GM23338 (cell line): ENCODE results near the gene BAG3. TPM values are rescaled to one million over a fixed set of nuclear protein-coding genes. Genes with fewer than 3 reads are reported as not detected.

Experiments used
- ATAC-seq: fragments of 200-7000 bp; cut with Tn5 transposase; 3 replicates; pipeline ENCODE4 v1.9.1; 2020
- DNase-seq: peaks from one replicate; pipeline ENCODE4 v3.0.0-alpha.2; 2015; ENCODE audit warnings: low spot score
- H2AFZ ChIP-seq: fragments of 200-600 bp; sonication (generic); 2 replicates; pipeline ENCODE4 v1.8.0; 2016; ENCODE audit warnings: antibody characterized with exemption, mild to moderate bottlenecking, moderate library complexity
- H3F3A ChIP-seq: fragments of 200-600 bp; sonication (generic); replicated peaks from 2 replicates; pipeline ENCODE4 v1.8.0; 2017; ENCODE audit warnings: antibody characterized with exemption, mixed run types, low read depth
- H3K27ac ChIP-seq: fragments of 200-600 bp; sonication (generic); 2 replicates; pipeline ENCODE4 v1.6.1; 2016; ENCODE audit warnings: low read depth
- H3K27me3 ChIP-seq: fragments of 200-600 bp; sonication (generic); 2 replicates; pipeline ENCODE4 v1.8.0; 2016; ENCODE audit warnings: mild to moderate bottlenecking, mixed run types, moderate library complexity; ENCODE audit not compliant: insufficient read depth
- H3K36me3 ChIP-seq: fragments of 200-600 bp; sonication (generic); 2 replicates; pipeline ENCODE4 v1.8.0; 2016; ENCODE audit warnings: mild to moderate bottlenecking; ENCODE audit not compliant: insufficient read depth
- H3K4me1 ChIP-seq: fragments of 200-600 bp; sonication (generic); 2 replicates; pipeline ENCODE4 v1.8.0; 2016; ENCODE audit warnings: mild to moderate bottlenecking, moderate library complexity; ENCODE audit not compliant: insufficient read depth
- H3K4me2 ChIP-seq: fragments of 200-600 bp; sonication (generic); 2 replicates; pipeline ENCODE4 v1.7.1; 2017; ENCODE audit warnings: mixed run types
- H3K4me3 ChIP-seq: fragments of 200-600 bp; sonication (generic); 2 replicates; pipeline ENCODE4 v1.6.1; 2016; ENCODE audit warnings: mixed run types
- H3K79me2 ChIP-seq: fragments of 200-600 bp; sonication (generic); replicated peaks from 2 replicates; pipeline ENCODE4 v1.8.0; 2017; ENCODE audit warnings: mild to moderate bottlenecking; ENCODE audit not compliant: insufficient read depth
- H3K9me2 ChIP-seq: fragments of 200-600 bp; sonication (generic); 2 replicates; pipeline ENCODE4 v1.8.0; 2017; ENCODE audit not compliant: insufficient read depth
- H4K20me1 ChIP-seq: fragments of 200-600 bp; sonication (generic); replicated peaks from 2 replicates; pipeline ENCODE4 v1.8.0; 2017; ENCODE audit warnings: mild to moderate bottlenecking; ENCODE audit not compliant: insufficient read depth
- H3K27ac Mint-ChIP-seq: 2 replicates; pipeline ENCODE4 v1.8.0; 2020; ENCODE audit warnings: inconsistent platforms, mild to moderate bottlenecking, moderate library complexity, mixed read lengths
- H3K27me3 Mint-ChIP-seq: 3 replicates; pipeline ENCODE4 v1.8.0; 2022; ENCODE audit warnings: low read depth, mild to moderate bottlenecking, moderate library complexity, mixed read lengths, inconsistent platforms; ENCODE audit not compliant: insufficient read depth, poor library complexity
- H3K36me3 Mint-ChIP-seq: 3 replicates; pipeline ENCODE4 v1.8.0; 2021; ENCODE audit warnings: low read depth, mild to moderate bottlenecking, inconsistent platforms, moderate library complexity, mixed read lengths
- H3K4me1 Mint-ChIP-seq: 3 replicates; pipeline ENCODE4 v1.8.0; 2020; ENCODE audit warnings: mild to moderate bottlenecking, inconsistent platforms, mixed read lengths
- H3K4me3 Mint-ChIP-seq: 3 replicates; pipeline ENCODE4 v1.8.0; 2021; ENCODE audit warnings: moderate library complexity, mild to moderate bottlenecking, inconsistent platforms, mixed read lengths
- H3K9me3 Mint-ChIP-seq: 3 replicates; pipeline ENCODE4 v1.8.0; 2020; ENCODE audit warnings: moderate library complexity, mild to moderate bottlenecking, inconsistent platforms, mixed read lengths
- CREB1 ChIP-seq: fragments of 250-450 bp; sonication (Bioruptor Pico); IDR thresholded peaks from 2 replicates; pipeline ENCODE4 v1.5.0; 2020; ENCODE audit warnings: low read depth, mild to moderate bottlenecking, moderate library complexity
- CTCF ChIP-seq, 2 experiments: fragments of 200-600 bp in 1 of 2; sonication (generic) in 1 of 2; conservative IDR thresholded peaks; 2 replicates each; pipeline versions ENCODE4 v1.5.1 to v1.6.1; 2016 to 2017; ENCODE audit warnings: antibody characterized with exemption in 2 of 2, low read depth in 2 of 2, mild to moderate bottlenecking in 2 of 2, moderate library complexity in 1 of 2
- ETS1 ChIP-seq: IDR thresholded peaks from 2 replicates; pipeline ENCODE4 v1.6.1; 2016; ENCODE audit warnings: antibody characterized with exemption
- EZH2 ChIP-seq: fragments of 200-600 bp; sonication (generic); IDR thresholded peaks from one replicate; pipeline ENCODE4 v1.8.0; 2017; ENCODE audit warnings: antibody characterized with exemption, mild to moderate bottlenecking, low read depth; ENCODE audit not compliant: unreplicated experiment
- EZH2phosphoT487 ChIP-seq: fragments of 200-600 bp; sonication (generic); IDR thresholded peaks from one replicate; pipeline ENCODE4 v1.8.1; 2018; ENCODE audit warnings: antibody characterized with exemption; ENCODE audit not compliant: unreplicated experiment
- JUNB ChIP-seq: IDR thresholded peaks from one replicate; pipeline ENCODE4 v1.6.1; 2016; ENCODE audit warnings: antibody characterized with exemption; ENCODE audit not compliant: unreplicated experiment
- POLR2AphosphoS5 ChIP-seq: IDR thresholded peaks from 2 replicates; pipeline ENCODE4 v1.6.1; 2016; ENCODE audit warnings: antibody characterized with exemption, low read depth
- REST ChIP-seq: IDR thresholded peaks from one replicate; pipeline ENCODE4 v1.6.1; 2018; ENCODE audit warnings: antibody characterized with exemption; ENCODE audit not compliant: unreplicated experiment
- STAT1 ChIP-seq: IDR thresholded peaks from one replicate; pipeline ENCODE4 v1.6.1; 2016; ENCODE audit warnings: antibody characterized with exemption; ENCODE audit not compliant: unreplicated experiment
- ZNF114 ChIP-seq: fragments of 250-450 bp; sonication (Bioruptor Pico); IDR thresholded peaks from 2 replicates; pipeline ENCODE4 v1.5.0; 2020; ENCODE audit warnings: mild to moderate bottlenecking, moderate library complexity
- ZNF331 ChIP-seq: fragments of 250-450 bp; sonication (Bioruptor Pico); IDR thresholded peaks from 2 replicates; pipeline ENCODE4 v1.5.0; 2020; ENCODE audit warnings: low read depth, mild to moderate bottlenecking, moderate library complexity
- ZNF462 ChIP-seq: fragments of 250-450 bp; sonication (Bioruptor Pico); IDR thresholded peaks from 2 replicates; pipeline ENCODE4 v1.5.0; 2020; ENCODE audit warnings: mild to moderate bottlenecking, moderate library complexity
- polyA plus RNA-seq: library from polyadenylated mRNA; unstranded; fragments of >200 nt; fragmentation: Nextera tagmentation; extraction: Ambion mirVana; gene quantifications from 2 replicates; pipeline ENCODE4 v1.2.1, GENCODE V29; 2016
- total RNA-seq: library from RNA; depleted of rRNA; stranded (reverse); fragments of >200 nt; shearing (Covaris generic); gene quantifications from 2 replicates; pipeline ENCODE4 v1.2.3, GENCODE V29; 2014

BAG3 gene
- total and polyA plus RNA-seq, 2 experiments from 2014 or later: 8.2 to 8.4 TPM

- TF ChIP-seq JUNB (no peak), CREB1 (no peak), EZH2 (no peak), ZNF462 (CRISPR knock-in tag) (no peak), STAT1 (no peak), ZNF331 (CRISPR knock-in tag) (no peak), EZH2phosphoT487 (no peak)
Measured at GRCh38 chr10:119653916-119654315, 2.7 kb downstream of the BAG3 start (continued).

GRCh38 chr10:119654540-119654939 is 3.4 kb downstream of the BAG3 start:
- ATAC-seq (no peak), DNase-seq (no peak)
- Histone ChIP-seq H3K27me3 (peaks cover 4% of the 10 kb centered on the region), H3K4me2 (no peak overlapping the region), H3K79me2 (peaks cover 35% of the 10 kb centered on the region), H3K4me1 (peaks cover 37% of the 10 kb centered on the region), H3K9me2 (no peaks in the 10 kb centered on the region), H4K20me1 (peaks cover 5% of the 10 kb centered on the region; the same call in 1 of the 2 replicates), H3K4me3 (no peak overlapping the region), H3K27ac (no peak overlapping the region; the same call in 1 of the 2 replicates), H3F3A (0 out of 2 replicates have a peak, but pooled peaks cover 4% of the 10 kb centered on the region), H3K36me3 (no peaks in the 10 kb centered on the region), H2AFZ (no peak overlapping the region)
- H3K36me3 Mint-ChIP-seq: peaks cover 7% of the 10 kb centered on the region; the same call in 2 of the 3 replicates
- H3K27me3 Mint-ChIP-seq: peaks cover 4% of the 10 kb centered on the region
- no peaks in the 10 kb centered on the region for H3K9me3 Mint-ChIP-seq
- H3K4me3 Mint-ChIP-seq: no peak overlapping the region; the same call in 2 of the 3 replicates
- peaks cover 49% of the 10 kb centered on the region for H3K4me1 Mint-ChIP-seq
- no peak overlapping the region for H3K27ac Mint-ChIP-seq
- no peak for TF ChIP-seq REST
- TF ChIP-seq ZNF114 (CRISPR knock-in tag): no peak
- TF ChIP-seq EZH2: no peak
- no peak for TF ChIP-seq CREB1
- no peak for TF ChIP-seq EZH2phosphoT487
- TF ChIP-seq ETS1: no peak
- no peak for TF ChIP-seq CTCF (conservative IDR thresholded peaks at IDR 0.05; ENCODE audit: low read depth in 2 of 2)
- TF ChIP-seq POLR2AphosphoS5: no peak
- no peak for TF ChIP-seq ZNF331 (CRISPR knock-in tag)
- no peak for TF ChIP-seq JUNB
